HG03521 (cell line): ENCODE measurements around the gene AHRR.

ENCODE experiments used
- ATAC-seq: cut with Tn5 transposase; IDR thresholded peaks from one replicate; pipeline ENCODE4 v1.9.1; 2021; ENCODE audit warnings: mild to moderate bottlenecking, moderate library complexity; ENCODE audit not compliant: unreplicated experiment

AHRR gene

DNA sequence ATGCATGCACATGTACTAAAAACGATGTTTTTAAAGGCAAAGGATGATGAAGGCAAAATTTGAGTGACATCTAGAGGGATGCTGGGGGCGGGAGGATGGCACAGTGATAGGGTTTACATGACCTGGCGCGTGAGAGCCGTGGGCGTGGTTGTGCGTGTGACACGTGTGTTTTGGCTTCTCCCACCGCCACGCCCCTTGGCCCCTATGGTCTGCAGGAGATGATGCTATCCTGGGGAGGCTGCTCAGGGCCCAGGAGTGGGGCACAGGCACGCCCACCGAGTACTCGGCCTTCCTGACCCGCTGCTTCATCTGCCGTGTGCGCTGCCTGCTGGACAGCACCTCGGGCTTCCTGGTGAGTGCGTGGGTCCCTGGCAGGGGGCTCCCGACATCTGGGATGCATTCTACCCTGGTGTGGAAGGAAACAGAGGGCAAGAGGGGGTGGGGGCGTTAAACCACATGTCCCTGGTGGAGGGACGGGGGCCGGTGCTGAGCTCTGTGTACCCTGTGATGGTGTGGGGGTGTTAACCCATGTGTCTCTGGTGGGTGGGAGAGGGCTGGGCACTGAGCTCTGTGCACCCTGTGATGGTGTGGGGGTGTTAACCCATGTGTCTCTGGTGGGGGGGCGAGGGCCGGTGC lies 102.2 kb downstream of the AHRR start:
- ATAC-seq: no peak

GRCh38 chr5:424301-425110 lies 103.0 kb downstream of the AHRR start:
- ATAC-seq: peak; percentile 77

DNA sequence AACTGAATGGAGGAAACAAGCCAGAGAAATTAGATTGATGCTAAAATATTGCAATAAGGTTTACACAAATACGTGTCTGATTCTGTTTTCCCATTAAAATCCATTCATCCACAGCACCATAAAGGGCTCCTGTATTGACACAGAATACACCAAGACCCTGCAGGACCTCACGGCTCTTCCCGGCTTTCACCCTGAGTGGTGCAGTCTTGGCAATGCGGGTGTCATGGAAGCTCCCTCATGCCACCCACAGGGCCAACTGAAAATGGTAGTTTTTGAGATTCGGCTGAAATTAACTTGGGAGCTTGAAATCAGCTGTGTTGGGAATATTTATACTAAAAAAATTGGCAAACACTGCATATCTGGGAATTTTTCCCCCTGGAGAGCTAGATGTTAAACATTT lies 104.2 kb downstream of the AHRR start:
- no peak for ATAC-seq

DNA sequence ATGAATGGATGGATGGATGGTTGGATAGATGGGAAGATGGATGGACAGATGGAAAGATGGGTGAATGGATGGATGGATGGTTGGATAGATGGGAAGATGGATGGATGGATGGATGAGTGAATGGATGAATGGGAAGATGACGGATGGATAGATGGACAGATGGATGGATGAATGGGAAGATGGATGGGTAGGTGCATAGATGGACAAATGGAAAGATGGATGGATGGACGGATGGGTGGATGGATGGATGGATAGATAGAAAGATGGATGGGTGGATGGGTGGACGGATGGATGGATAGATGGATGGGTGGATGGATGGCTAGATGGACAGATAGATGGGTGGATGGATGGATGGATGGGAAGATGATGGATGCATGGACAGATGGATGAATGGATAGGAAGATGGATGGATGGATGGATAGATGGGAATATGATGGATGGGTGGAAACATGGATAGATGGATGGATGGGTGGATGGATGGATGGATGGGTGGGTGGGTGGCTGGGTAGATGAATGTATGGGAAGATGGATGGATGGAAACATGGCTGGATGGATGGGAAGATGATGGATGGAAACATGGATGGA lies 105.0 kb downstream of the AHRR start:
- no peak for ATAC-seq

GRCh38 chr5:427415-428087 lies 106.0 kb downstream of the AHRR start:
- ATAC-seq: no peak

DNA sequence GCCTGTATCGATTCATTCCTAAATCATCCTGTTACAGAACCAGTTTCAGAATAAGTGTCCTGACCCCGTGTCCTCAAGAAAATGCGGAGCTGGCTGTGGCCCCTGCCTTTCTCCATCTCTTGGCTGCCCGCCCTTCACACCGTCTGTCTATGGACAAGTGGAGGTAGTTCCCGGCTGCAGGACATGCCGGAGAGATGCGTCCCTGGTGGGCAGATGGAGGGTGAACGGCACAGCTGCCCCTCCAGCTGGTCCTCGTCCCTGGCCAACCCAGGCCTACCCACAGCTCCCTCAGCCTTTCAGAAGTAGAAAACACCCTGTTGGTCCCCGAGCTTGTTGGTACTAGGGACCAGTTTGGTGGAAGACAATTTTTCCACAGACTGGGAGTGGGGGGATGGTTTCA lies 106.7 kb downstream of the AHRR start:
- no peak for ATAC-seq

- no peak for ATAC-seq
These were observed 107.4 kb downstream of the AHRR start for GRCh38 chr5:428754-429452.

DNA sequence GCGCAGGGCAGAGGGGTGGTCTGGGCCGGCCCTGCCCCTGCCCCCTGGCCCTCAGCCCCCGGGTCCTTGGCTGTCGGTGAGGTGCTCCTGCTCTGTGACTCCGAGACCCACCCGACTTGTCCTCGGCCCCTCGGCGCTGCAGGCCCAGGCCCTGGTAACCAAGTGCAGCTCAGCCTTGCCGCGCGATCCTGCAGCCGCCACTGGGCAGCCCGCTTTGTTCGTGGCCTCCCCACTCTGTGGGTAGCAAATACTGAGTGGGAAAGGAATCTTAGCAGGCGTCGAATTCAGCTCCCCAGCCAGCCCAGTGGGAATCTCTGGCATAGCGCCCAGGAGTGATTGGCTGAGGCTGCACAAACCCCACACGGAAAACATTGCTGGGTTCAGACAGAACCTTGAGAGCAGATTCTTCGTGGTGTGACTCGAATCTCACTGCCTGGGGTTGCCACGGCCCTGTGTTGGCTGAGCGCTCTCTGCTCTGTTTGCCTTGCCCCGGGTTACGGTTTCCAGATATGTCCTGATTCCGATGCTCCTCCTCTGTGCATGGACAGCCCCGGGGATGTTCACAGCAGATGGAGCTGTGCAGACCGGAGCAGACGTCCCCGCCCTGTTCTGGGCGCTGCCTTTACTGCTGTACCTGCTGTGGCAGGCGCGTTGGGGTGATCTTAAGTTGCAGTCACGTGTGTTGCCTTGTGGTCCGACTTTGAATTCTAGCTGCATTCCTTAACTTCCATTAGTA lies 108.1 kb downstream of the AHRR start:
- no peak for ATAC-seq

- ATAC-seq: no peak
These were observed 108.9 kb downstream of the AHRR start for GRCh38 chr5:430214-430925.

DNA sequence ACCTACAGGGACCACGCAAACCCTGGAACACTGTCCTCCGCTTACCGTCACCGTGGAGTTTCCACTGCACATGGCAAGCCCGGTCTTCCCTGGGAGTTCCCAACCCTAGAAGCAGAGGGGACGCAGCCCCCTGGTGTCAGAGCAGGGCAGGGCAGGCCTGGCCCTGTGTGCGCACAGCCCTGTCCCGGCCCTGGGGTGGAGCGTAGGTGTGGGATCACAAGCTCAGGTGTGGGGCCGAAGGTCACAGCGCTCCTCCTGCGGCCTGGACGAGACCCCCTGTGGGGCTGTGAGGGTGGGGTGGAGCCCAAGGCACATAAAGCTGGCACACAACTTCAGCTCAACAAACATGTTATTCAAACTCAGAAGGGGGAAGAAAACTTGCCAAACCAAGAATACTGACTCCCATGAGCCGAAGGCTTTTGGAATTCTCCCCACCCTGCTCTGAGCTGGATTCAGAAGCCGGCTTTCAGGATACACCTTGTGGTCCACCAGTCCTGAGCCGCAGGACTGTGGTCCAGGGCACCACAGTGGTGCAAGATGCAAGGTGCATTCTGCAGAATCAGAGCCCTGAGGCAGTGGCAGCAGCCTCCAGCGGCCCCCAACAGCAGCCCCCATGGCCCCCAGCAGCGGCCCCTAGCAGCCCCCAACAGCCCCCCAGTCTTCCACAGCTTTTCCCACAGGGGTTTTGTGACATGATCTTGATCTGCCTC lies 109.6 kb downstream of the AHRR start:
- peak; percentile 76 for ATAC-seq

DNA sequence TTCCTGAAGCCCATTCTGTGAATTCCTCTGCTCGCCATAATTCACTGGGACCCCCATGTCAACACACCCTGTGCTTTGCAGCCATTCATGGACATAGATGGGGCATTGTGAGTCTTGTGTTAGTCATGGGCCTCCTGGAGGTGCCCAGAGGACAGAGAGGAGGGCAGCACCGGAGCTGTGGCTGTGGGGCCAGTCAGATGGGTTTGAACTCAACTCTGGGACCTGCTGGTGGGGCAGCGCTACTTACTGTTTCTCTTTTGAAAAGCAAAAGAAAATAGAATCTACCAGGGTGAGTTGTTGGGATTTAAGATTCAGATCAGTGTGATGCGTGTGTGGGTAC lies 110.2 kb downstream of the AHRR start:
- no peak for ATAC-seq

DNA sequence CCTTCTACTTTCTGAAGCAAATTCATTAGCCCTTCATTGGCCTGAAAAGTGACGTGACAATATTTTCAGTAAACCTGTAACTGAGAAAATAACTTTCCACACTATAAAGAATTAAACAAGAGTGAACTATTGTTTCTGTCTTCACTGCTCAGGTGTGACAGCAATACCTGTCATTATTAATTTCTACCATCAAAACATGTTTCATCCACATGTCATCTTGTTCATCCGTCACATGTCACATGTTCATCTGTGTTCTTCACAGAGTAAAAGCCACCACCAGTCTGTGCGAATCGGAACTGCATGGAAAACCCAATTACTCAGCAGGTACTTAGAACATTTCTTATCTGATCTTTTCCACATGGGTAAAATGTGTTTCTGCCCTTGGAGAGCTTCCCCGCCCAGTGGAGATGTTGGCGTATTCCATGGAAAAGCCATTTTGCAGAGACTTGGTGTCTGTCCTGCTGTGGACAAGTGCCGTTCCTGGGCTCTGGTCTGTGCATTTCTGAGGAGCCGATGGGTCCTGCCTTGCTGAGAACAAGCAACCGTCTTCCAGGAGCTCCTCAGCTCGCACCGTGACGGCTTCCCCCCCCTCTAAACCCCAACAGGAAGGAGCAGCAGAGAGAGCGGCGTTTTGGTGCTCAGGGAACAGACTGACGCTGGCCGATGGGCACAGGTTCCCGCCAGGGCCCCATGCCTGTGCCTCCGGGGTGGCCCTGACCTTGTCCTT lies 110.8 kb downstream of the AHRR start:
- ATAC-seq: no peak

DNA sequence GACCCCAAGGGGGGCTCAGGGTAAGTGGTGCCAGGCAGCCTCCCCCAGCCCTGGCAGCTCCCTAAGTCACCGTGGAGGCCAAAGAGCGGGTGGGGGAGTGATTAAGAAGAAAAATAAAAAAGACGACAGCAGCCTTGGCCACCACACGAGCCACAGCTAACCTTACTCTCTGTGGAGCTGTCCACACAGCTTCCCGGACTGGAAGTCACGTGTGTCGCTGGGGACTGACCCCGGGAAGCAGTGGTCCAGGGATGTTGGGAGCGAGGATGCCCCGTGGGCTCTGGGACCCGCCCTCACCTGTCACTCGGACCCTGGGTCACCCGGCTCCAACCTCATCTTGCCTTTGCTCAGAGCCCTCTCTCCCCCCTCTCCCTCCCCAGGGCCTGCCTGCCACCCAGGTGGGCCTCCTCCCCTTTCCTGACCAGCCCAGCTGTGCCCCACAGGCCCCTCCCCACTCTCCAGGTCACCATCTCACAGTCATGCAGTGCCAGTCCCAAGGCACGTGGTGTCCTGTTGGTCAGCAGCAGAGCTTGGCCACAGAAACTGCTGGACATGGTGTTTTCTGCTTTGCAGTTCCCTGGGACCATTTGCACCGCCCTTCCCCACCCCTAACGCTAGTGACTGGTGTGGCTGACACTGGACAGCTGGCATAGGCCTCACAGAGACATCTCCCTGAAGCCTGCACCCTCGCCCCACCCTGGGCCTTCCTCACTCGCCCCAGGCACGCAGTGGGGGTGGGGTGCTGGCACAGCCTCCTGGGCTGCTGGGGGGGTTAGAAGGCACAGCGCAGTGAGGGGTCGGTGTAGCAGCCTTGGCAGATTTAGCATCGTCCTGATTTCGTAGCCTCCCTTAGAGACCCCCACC lies 111.6 kb downstream of the AHRR start:
- no peak for ATAC-seq

- no peak for ATAC-seq
These were observed 112.3 kb downstream of the AHRR start for GRCh38 chr5:433836-434235.

DNA sequence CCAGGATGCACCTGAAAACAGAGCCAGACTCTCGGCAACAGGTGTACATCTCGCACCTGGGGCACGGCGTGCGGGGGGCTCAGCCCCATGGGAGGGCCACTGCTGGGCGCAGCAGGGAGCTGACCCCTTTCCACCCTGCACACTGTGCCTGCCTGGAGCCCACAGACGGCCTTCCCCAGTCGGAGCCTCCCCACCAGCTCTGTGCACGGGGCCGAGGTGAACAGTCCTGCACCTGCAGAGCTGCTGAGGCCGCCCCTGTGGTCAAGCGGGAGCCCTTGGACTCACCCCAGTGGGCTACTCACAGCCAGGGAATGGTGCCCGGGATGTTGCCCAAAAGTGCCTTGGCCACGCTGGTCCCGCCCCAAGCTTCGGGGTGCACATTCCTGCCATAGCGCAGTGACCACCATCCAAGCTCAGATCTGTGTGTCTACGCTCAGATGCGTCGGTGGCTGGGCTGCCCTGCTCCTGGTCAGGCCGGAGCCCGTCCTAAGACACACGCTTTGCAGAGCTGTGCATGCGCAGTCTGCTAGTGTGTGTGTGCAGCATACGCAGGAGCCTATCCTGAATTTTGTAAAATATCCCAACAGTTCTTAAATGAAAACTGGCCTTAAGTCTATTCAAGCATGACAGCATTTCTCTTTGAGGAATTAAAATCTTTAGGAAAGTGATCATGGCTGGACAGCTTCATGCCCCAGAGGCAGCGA lies 113.1 kb downstream of the AHRR start:
- no peak for ATAC-seq

- no peak for ATAC-seq
These were observed 113.8 kb downstream of the AHRR start for GRCh38 chr5:435156-435790.
